GM12878 (cell line): ENCODE data around the gene PCDHGA1. TPM values are rescaled to one million over a fixed set of nuclear protein-coding genes. Genes with fewer than 3 reads are reported as not detected.

Source experiments
- BCL3 ChIP-seq: IDR thresholded peaks from 2 replicates; pipeline ENCODE4 v1.6.1; 2011; ENCODE audit warnings: borderline replicate concordance, low read depth, mild to moderate bottlenecking, moderate library complexity, low read length; ENCODE audit not compliant: insufficient read depth, poor library complexity, severe bottlenecking
- CBFB ChIP-seq: IDR thresholded peaks from 2 replicates; pipeline ENCODE4 v1.6.1; 2016; ENCODE audit warnings: antibody characterized with exemption, low read depth
- ELK1 ChIP-seq: IDR thresholded peaks from 2 replicates; pipeline ENCODE4 v1.6.1; 2012; ENCODE audit warnings: low read depth, low read length, improper control_type of control experiment
- EP300 ChIP-seq, 2 experiments: fragments of 150-350 bp in 1 of 2; IDR thresholded peaks; 2 replicates each; pipeline ENCODE4 v1.6.1; 2011 to 2012; ENCODE audit warnings: low read depth in 2 of 2, low read length in 2 of 2, borderline replicate concordance in 1 of 2, improper control_type of control experiment in 1 of 2, inconsistent platforms in 1 of 2; ENCODE audit not compliant: control insufficient read depth in 1 of 2
- FOS ChIP-seq: IDR thresholded peaks from 3 replicates; pipeline ENCODE4 v1.6.1; 2011; ENCODE audit warnings: borderline replicate concordance; ENCODE audit not compliant: insufficient read length; ENCODE audit errors: extremely low read depth
- HCFC1 ChIP-seq: fragments of 150-350 bp; IDR thresholded peaks from 2 replicates; pipeline ENCODE4 v1.6.1; 2014; ENCODE audit warnings: low read length
- JUNB ChIP-seq: IDR thresholded peaks from 2 replicates; pipeline ENCODE4 v1.6.1; 2016; ENCODE audit warnings: antibody characterized with exemption, mild to moderate bottlenecking
- KLF5 ChIP-seq: fragments of 450-650 bp; IDR thresholded peaks from 2 replicates; pipeline ENCODE4 v1.6.1; 2014; ENCODE audit warnings: mild to moderate bottlenecking; ENCODE audit not compliant: partially characterized antibody
- MAX ChIP-seq: IDR thresholded peaks from 2 replicates; pipeline ENCODE4 v1.6.1; 2012; ENCODE audit warnings: low read depth, low read length, improper control_type of control experiment
- NFIC ChIP-seq: IDR thresholded peaks from 2 replicates; pipeline ENCODE4 v1.6.1; 2012; ENCODE audit warnings: low read depth, mild to moderate bottlenecking, inconsistent platforms, low read length, moderate library complexity
- NFYB ChIP-seq: IDR thresholded peaks from 2 replicates; pipeline ENCODE4 v1.6.1; 2011; ENCODE audit warnings: low read depth, mild to moderate bottlenecking, low read length, improper control_type of control experiment, moderate library complexity; ENCODE audit not compliant: insufficient read depth
- NKRF ChIP-seq: fragments of 450-650 bp; conservative IDR thresholded peaks from 2 replicates; pipeline ENCODE4 v1.6.1; 2017; ENCODE audit warnings: mild to moderate bottlenecking, moderate library complexity
- NRF1 ChIP-seq: conservative IDR thresholded peaks from 2 replicates; pipeline ENCODE4 v1.6.1; 2011; ENCODE audit warnings: mild to moderate bottlenecking, low read depth, low read length, improper control_type of control experiment
- POLR2AphosphoS2 ChIP-seq: IDR thresholded peaks from 2 replicates; pipeline ENCODE4 v1.6.1; 2011; ENCODE audit warnings: low read depth, mild to moderate bottlenecking, low read length, improper control_type of control experiment, moderate library complexity
- POLR2AphosphoS5 ChIP-seq: IDR thresholded peaks from 2 replicates; pipeline ENCODE4 v1.6.1; 2011; ENCODE audit warnings: mild to moderate bottlenecking, low read length, inconsistent platforms
- RAD21 ChIP-seq: IDR thresholded peaks from 2 replicates; pipeline ENCODE4 v1.6.1; 2011; ENCODE audit warnings: mild to moderate bottlenecking, low read depth, low read length, moderate library complexity; ENCODE audit not compliant: insufficient read depth
- RUNX3 ChIP-seq: IDR thresholded peaks from 2 replicates; pipeline ENCODE4 v1.6.1; 2012; ENCODE audit warnings: low read length, inconsistent platforms
- SMARCA5 ChIP-seq: fragments of 450-650 bp; IDR thresholded peaks from 2 replicates; pipeline ENCODE4 v1.6.1; 2017; ENCODE audit warnings: mild to moderate bottlenecking
- SREBF1 ChIP-seq: IDR thresholded peaks from 2 replicates; pipeline ENCODE4 v1.6.1; 2012; ENCODE audit warnings: mild to moderate bottlenecking, low read length
- TAF1 ChIP-seq: IDR thresholded peaks from 2 replicates; pipeline ENCODE4 v1.6.1; 2011; ENCODE audit warnings: mild to moderate bottlenecking, low read depth, low read length, borderline replicate concordance
- TCF12 ChIP-seq: IDR thresholded peaks from 2 replicates; pipeline ENCODE4 v1.6.1; 2011; ENCODE audit warnings: low read depth, mild to moderate bottlenecking, low read length
- TCF3 ChIP-seq: IDR thresholded peaks from 2 replicates; pipeline ENCODE4 v1.6.1; 2012; ENCODE audit warnings: low read depth, mild to moderate bottlenecking, low read length, borderline replicate concordance; ENCODE audit not compliant: insufficient read depth
- USF1 ChIP-seq: IDR thresholded peaks from 2 replicates; pipeline ENCODE4 v1.6.1; 2011; ENCODE audit warnings: borderline replicate concordance, low read depth, mild to moderate bottlenecking, moderate library complexity, mixed read lengths, low read length; ENCODE audit not compliant: insufficient read depth; ENCODE audit errors: extremely low read length
- USF2 ChIP-seq: IDR thresholded peaks from 2 replicates; pipeline ENCODE4 v1.6.1; 2011; ENCODE audit warnings: low read depth, low read length, improper control_type of control experiment, borderline replicate concordance
- ZBED1 ChIP-seq: IDR thresholded peaks from 2 replicates; pipeline ENCODE4 v1.6.1; 2016; ENCODE audit warnings: borderline replicate concordance
- ZNF622 ChIP-seq: fragments of 450-650 bp; IDR thresholded peaks from 2 replicates; pipeline ENCODE4 v1.6.1; 2017; ENCODE audit warnings: mild to moderate bottlenecking, inconsistent platforms
- polyA plus RNA-seq, 11 experiments: library from polyadenylated mRNA; depleted of rRNA in 4 of 11; unstranded in 6 of 11; stranded (reverse) in 5 of 11; fragments of >200 nt; fragmentation: Nextera tagmentation in 4 of 11; fragmentation: Illumina TruSeq in 1 of 11; extraction: Ambion mirVana in 4 of 11; extraction: Trizol in 1 of 11; gene quantifications; 1 replicate in 1 of 11; 2 replicates in 10 of 11; pipeline versions ENCODE4 v1.2.1 to v1.2.3, GENCODE V29; 2011 to 2016; ENCODE audit warnings: inconsistent platforms in 2 of 11, missing spikeins in 2 of 11, low read depth in 1 of 11
- total RNA-seq, 4 experiments: library from RNA; depleted of rRNA in 3 of 4; stranded (reverse); fragments of >200 nt in 3 of 4; fragmentation: Illumina TruSeq in 1 of 4; extraction: Trizol in 1 of 4; gene quantifications; 2 replicates each; pipeline versions ENCODE4 v1.2.1 to v1.2.3, GENCODE V29; 2013 to 2021

Gene PCDHGA1
- total and polyA plus RNA-seq, 10 of the 15 experiments (the other 5 are each of a cell fraction or from before 2014, with no cell fraction given): 0.02 to 0.51 (median 0.19) TPM; not detected in 3

DNA sequence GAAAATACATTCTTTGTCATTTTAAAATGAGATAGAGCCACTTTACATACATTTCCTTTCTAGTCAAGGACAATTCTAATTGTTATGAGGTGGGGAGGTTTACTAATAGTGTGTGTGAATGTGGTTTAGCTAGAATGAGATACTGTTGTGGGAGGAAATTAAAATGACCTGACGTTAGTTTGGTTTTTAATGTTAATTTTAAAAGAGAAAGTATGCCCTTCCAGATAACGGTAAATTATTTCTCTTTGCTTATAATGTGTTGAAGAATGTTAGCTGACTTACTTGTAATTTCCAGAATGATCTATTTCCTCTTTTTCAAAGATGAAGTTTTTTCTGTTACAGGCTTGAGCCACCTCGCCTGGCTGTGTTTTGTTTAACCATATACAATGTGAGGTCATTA lies 8.1 kb upstream of the PCDHGA1 start (continued):
- no peak for TF ChIP-seq USF1
- no peak for TF ChIP-seq TCF3
- no peak for TF ChIP-seq FOS
- TF ChIP-seq TAF1: no peak
- TF ChIP-seq HCFC1: no peak
- TF ChIP-seq EP300 (IDR thresholded peaks at IDR 0.05; ENCODE audit: borderline replicate concordance in 1 of 2, control insufficient read depth in 1 of 2, low read depth in 2 of 2, low read length in 2 of 2): no peak
- 0 out of 2 replicates have a peak, but pooled peaks have one; percentile 55 for TF ChIP-seq CBFB
- TF ChIP-seq USF2: no peak
- no peak; the same call in 1 of the 2 replicates for TF ChIP-seq ZBED1
- peak; percentile 89 for TF ChIP-seq JUNB
- TF ChIP-seq RAD21: no peak
- TF ChIP-seq SREBF1: no peak
- TF ChIP-seq POLR2AphosphoS5: no peak
- TF ChIP-seq BCL3: no peak
- no peak for TF ChIP-seq MAX
- no peak for TF ChIP-seq KLF5
- no peak for TF ChIP-seq NRF1
- no peak for TF ChIP-seq POLR2AphosphoS2
- no peak for TF ChIP-seq ZNF622
- no peak for TF ChIP-seq SMARCA5
- no peak for TF ChIP-seq ELK1
- no peak for TF ChIP-seq NKRF
- no peak for TF ChIP-seq TCF12
- TF ChIP-seq NFYB: no peak
- peak; percentile 95 for TF ChIP-seq NFIC
- peak; percentile 95 for TF ChIP-seq RUNX3
